Measurements from ENCODE around the gene S100A10. TPM values are rescaled to one million over a fixed set of nuclear protein-coding genes. Genes with fewer than 3 reads are reported as not detected.

S100A10 gene
- total RNA-seq, 2 experiments from 2014 or later = 2.6 TPM; not detected in 1

DNA sequence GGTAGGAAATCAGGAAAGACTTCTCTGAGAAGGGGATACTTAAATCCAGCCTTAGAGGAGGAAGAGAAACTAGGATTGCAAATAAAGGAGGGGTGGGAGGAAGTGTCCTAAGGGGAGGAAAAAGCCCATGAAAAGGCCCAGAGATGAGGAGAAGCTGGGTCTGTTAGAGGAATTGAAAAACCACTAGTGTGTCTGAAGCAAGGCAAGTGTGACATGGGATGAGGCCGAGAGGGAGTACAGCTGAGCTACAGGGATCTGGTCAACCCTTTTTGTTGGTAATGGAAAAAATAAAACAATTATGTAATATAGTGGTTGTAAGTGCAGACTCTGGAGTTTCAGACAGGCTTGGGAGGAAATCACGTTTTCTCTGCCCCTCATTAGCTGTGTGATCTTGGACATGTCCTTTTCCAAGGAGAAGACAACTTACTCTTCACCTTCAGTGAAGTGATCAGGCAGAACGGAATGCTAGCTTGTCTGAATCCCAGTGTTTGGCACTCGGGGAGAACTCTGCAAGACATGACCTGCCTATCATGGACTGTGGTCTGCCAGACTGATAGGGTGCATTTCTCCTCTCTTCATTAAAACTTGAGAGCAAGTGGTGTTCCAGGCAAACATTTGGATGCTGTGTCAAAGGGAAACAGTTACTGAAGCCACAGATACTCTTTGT is 7.4 kb upstream of the S100A10 start:
- H3K27ac ChIP-seq (ENCODE audit: low read depth, low read length, poor library complexity, severe bottlenecking) = no peak overlapping the region
- no peaks in the 10 kb centered on the region for H3K4me1 ChIP-seq (ENCODE audit: insufficient read depth, low read length, poor library complexity, severe bottlenecking)
- no peaks in the 10 kb centered on the region for H3K9me2 ChIP-seq (ENCODE audit: insufficient read depth, low read length)
- ChIA-PET CTCF (ENCODE audit: unreplicated experiment) (interaction anchor here (0.5 to 1.8 kb wide), 5 partner anchors 13 to 1445 kb away, joined by 3 to 4 read pairs (median 3); partner anchors contain the start of gene THEM4), POLR2A (interaction anchor here (1.2 to 1.3 kb wide), 2 partner anchors 8 to 27 kb away, joined by 3 read pairs; no protein-coding TSS in a partner anchor)
- intact Hi-C loops (cut with micrococcal nuclease; ENCODE audit: unreplicated experiment) = loop anchor here (1.0 kb wide), 3 partner anchors 33 to 112 kb away; no protein-coding TSS in a partner anchor
- no peak overlapping the region for H2AFZ ChIP-seq (ENCODE audit: low read length)
- H3K4me2 ChIP-seq (ENCODE audit: low read length) = no peak overlapping the region
- no peaks in the 10 kb centered on the region for H3K79me2 ChIP-seq (ENCODE audit: insufficient read depth, low read depth, low read length)
- H3K9me3 ChIP-seq (ENCODE audit: low read length) = no peaks in the 10 kb centered on the region
- BruUV-seq (replicated peaks) = no TSS peak
- TF ChIP-seq EZH2phosphoT487 (IDR thresholded peaks at IDR 0.05; ENCODE audit: borderline replicate concordance, low read depth, low read length) = no peak
- TF ChIP-seq, protein P1, sequence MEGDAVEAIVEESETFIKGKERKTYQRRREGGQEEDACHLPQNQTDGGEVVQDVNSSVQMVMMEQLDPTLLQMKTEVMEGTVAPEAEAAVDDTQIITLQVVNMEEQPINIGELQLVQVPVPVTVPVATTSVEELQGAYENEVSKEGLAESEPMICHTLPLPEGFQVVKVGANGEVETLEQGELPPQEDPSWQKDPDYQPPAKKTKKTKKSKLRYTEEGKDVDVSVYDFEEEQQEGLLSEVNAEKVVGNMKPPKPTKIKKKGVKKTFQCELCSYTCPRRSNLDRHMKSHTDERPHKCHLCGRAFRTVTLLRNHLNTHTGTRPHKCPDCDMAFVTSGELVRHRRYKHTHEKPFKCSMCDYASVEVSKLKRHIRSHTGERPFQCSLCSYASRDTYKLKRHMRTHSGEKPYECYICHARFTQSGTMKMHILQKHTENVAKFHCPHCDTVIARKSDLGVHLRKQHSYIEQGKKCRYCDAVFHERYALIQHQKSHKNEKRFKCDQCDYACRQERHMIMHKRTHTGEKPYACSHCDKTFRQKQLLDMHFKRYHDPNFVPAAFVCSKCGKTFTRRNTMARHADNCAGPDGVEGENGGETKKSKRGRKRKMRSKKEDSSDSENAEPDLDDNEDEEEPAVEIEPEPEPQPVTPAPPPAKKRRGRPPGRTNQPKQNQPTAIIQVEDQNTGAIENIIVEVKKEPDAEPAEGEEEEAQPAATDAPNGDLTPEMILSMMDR (conservative IDR thresholded peaks at IDR 0.05; ENCODE audit: low read length) = no peak
- H3K36me3 ChIP-seq (ENCODE audit: insufficient read depth, low read length) = no peaks in the 10 kb centered on the region
- H4K20me1 ChIP-seq (ENCODE audit: insufficient read depth, low read length) = no peaks in the 10 kb centered on the region
- no peak overlapping the region for H3K4me3 ChIP-seq (ENCODE audit: low read depth, low read length, poor library complexity, severe bottlenecking)
- no peak for DNase-seq (ENCODE audit: low spot score)

DNA sequence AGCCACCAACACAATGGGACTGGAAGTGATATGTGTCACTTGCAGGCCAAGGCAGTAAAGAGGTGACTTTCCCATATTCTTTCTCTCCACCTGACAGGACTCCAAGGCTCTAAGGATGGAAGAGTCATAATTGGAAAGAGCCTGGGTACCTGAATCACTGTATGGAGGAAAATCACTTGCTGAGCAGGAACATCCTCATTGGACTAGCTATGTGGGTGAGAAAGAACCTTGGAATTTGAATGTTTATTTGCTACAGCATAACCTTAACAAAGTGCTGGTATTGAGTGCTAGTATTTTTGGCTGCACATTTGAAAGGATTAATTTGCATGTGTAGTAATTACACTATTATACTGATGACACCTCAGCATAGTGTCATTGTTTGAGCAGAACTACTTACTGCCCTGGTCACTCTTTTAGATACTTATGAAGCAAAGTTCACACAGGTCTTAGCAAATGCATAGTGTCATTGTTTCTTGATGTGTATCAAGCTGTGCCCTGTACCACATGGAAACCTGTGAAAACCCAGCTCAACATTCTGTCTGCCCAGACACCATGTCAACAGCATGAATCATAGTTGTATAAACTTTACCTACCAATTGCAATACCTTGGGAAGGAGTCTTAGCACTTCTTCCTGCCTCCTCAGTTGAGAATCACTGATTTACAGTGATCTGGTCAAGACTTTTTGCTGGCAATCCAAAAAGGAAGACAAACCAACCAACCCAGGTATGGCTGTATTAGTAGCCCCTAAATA is 5.1 kb upstream of the S100A10 start:
- Histone ChIP-seq H3K9me2 (ENCODE audit: insufficient read depth, low read length) (no peaks in the 10 kb centered on the region), H3K4me1 (ENCODE audit: insufficient read depth, low read length, poor library complexity, severe bottlenecking) (no peaks in the 10 kb centered on the region), H3K9me3 (ENCODE audit: low read length) (no peaks in the 10 kb centered on the region), H4K20me1 (ENCODE audit: insufficient read depth, low read length) (no peaks in the 10 kb centered on the region), H3K4me2 (ENCODE audit: low read length) (no peak overlapping the region), H3K27ac (ENCODE audit: low read depth, low read length, poor library complexity, severe bottlenecking) (no peak overlapping the region), H3K36me3 (ENCODE audit: insufficient read depth, low read length) (no peaks in the 10 kb centered on the region), H2AFZ (ENCODE audit: low read length) (no peak overlapping the region), H3K79me2 (ENCODE audit: insufficient read depth, low read depth, low read length) (no peaks in the 10 kb centered on the region), H3K4me3 (ENCODE audit: low read depth, low read length, poor library complexity, severe bottlenecking) (no peak overlapping the region)
- TF ChIP-seq, protein P1 (conservative IDR thresholded peaks at IDR 0.05; ENCODE audit: low read length) = no peak
- no peak for TF ChIP-seq EZH2phosphoT487 (IDR thresholded peaks at IDR 0.05; ENCODE audit: borderline replicate concordance, low read depth, low read length)
- no TSS peak for BruUV-seq (replicated peaks)
- POLR2A ChIA-PET = no interaction called here
- CTCF ChIA-PET (ENCODE audit: unreplicated experiment) = interaction anchor here (0.5 kb wide), 1 partner anchor 611 kb away, joined by 8 read pairs; no protein-coding TSS in a partner anchor
- DNase-seq (ENCODE audit: low spot score) = no peak
- intact Hi-C loops (cut with micrococcal nuclease; ENCODE audit: unreplicated experiment) = loop anchor here (5.0 kb wide), 1 partner anchor 91 kb away; the partner anchor contains the start of gene THEM4

DNA sequence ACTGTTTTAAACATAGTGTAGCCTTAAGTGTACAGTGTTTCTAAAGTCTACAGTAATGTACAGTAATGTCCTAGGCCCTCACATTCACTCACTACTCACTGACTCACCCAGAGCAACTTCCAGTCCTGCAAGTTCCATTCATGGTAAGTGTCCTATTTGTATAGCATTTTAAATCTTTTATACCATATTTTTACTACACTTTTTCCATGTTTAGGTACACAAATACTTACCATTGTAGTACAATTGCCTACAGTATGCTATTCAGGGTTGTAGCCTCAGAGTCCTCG is 3.6 kb upstream of the S100A10 start:
- H3K4me1 ChIP-seq (ENCODE audit: insufficient read depth, low read length, poor library complexity, severe bottlenecking) = no peaks in the 10 kb centered on the region
- ChIA-PET POLR2A (no interaction called here), CTCF (ENCODE audit: unreplicated experiment) (no interaction called here)
- no peak overlapping the region for H3K4me2 ChIP-seq (ENCODE audit: low read length)
- no peak for DNase-seq (ENCODE audit: low spot score)
- no TSS peak for BruUV-seq (replicated peaks)
- no peaks in the 10 kb centered on the region for H3K36me3 ChIP-seq (ENCODE audit: insufficient read depth, low read length)
- H3K9me2 ChIP-seq (ENCODE audit: insufficient read depth, low read length) = no peaks in the 10 kb centered on the region
- H3K4me3 ChIP-seq (ENCODE audit: low read depth, low read length, poor library complexity, severe bottlenecking) = no peak overlapping the region
- no peak overlapping the region for H3K27ac ChIP-seq (ENCODE audit: low read depth, low read length, poor library complexity, severe bottlenecking)
- intact Hi-C loops (cut with micrococcal nuclease; ENCODE audit: unreplicated experiment) = loop anchor here (1.0 to 5.0 kb wide), 3 partner anchors 63 to 108 kb away; partner anchors contain the start of gene THEM4
- H4K20me1 ChIP-seq (ENCODE audit: insufficient read depth, low read length) = no peaks in the 10 kb centered on the region
- no peak overlapping the region for H2AFZ ChIP-seq (ENCODE audit: low read length)
- H3K9me3 ChIP-seq (ENCODE audit: low read length) = no peaks in the 10 kb centered on the region
- no peaks in the 10 kb centered on the region for H3K79me2 ChIP-seq (ENCODE audit: insufficient read depth, low read depth, low read length)
- no peak for TF ChIP-seq EZH2phosphoT487 (IDR thresholded peaks at IDR 0.05; ENCODE audit: borderline replicate concordance, low read depth, low read length)
- TF ChIP-seq, protein P1 (conservative IDR thresholded peaks at IDR 0.05; ENCODE audit: low read length) = no peak

Measured in OCI-LY7 (cell line).